PC-9 (cell line): ENCODE measurements around the gene PRKCA. TPM values are rescaled to one million over a fixed set of nuclear protein-coding genes. Genes with fewer than 3 reads are reported as not detected.

Experiments used
- BruUV-seq: library from RNA; stranded (reverse); fragments of 400-500 nt; replicated peaks from 2 replicates; lab custom pipeline; 2021; lab: Mats Ljungman, UMichigan
- CTCF ChIA-PET: fragments of 300-600 bp; sonication (Branson Sonifier 250); formaldehyde crosslinking; loops from one replicate; lab custom pipeline; 2022; ENCODE audit warnings: antibody characterized with exemption; lab: Charles Lee
- POLR2A ChIA-PET: fragments of 300-600 bp; sonication (Branson Sonifier 250); formaldehyde crosslinking; loops from one replicate; lab custom pipeline; 2022; ENCODE audit warnings: antibody characterized with exemption; ENCODE audit not compliant: unreplicated experiment; lab: Charles Lee
- DNase-seq, 2 experiments: peaks; one replicate each; pipeline versions ENCODE4 v3.0.0 to v3.0.0-alpha.2; 2015 to 2022; ENCODE audit warnings: mixed read lengths in 1 of 2
- H2AFZ ChIP-seq: fragments of 200-600 bp; sonication (generic); 2 replicates; pipeline ENCODE4 v1.8.1; 2017; ENCODE audit warnings: antibody characterized with exemption
- H3F3A ChIP-seq: fragments of 200-600 bp; sonication (generic); 2 replicates; pipeline ENCODE4 v1.8.1; 2017; ENCODE audit warnings: antibody characterized with exemption, mild to moderate bottlenecking, low read depth; ENCODE audit not compliant: insufficient read depth
- H3K27ac ChIP-seq: fragments of 200-600 bp; sonication (generic); 2 replicates; pipeline ENCODE4 v1.6.1; 2016; ENCODE audit warnings: mixed run types
- H3K27me3 ChIP-seq: fragments of 200-600 bp; sonication (generic); 2 replicates; pipeline ENCODE4 v1.6.1; 2016; ENCODE audit warnings: low read depth, mixed run types; ENCODE audit not compliant: insufficient read depth
- H3K36me3 ChIP-seq: fragments of 200-600 bp; sonication (generic); 2 replicates; pipeline ENCODE4 v1.6.1; 2016; ENCODE audit warnings: low read depth, mixed run types
- H3K4me1 ChIP-seq: fragments of 200-600 bp; sonication (generic); replicated peaks from 2 replicates; pipeline ENCODE4 v1.6.1; 2016; ENCODE audit warnings: mixed run types; ENCODE audit not compliant: insufficient read depth
- H3K4me2 ChIP-seq: fragments of 200-600 bp; sonication (generic); 2 replicates; pipeline ENCODE4 v1.6.1; 2017; ENCODE audit warnings: mixed run types
- H3K4me3 ChIP-seq: fragments of 200-600 bp; sonication (generic); 2 replicates; pipeline ENCODE4 v1.6.1; 2016; ENCODE audit warnings: mixed run types
- H3K79me2 ChIP-seq: fragments of 200-600 bp; sonication (generic); 2 replicates; pipeline ENCODE4 v1.6.1; 2017; ENCODE audit warnings: low read depth, mixed run types
- H3K9me2 ChIP-seq: fragments of 200-600 bp; sonication (generic); 2 replicates; pipeline ENCODE4 v1.8.1; 2017; ENCODE audit warnings: mild to moderate bottlenecking; ENCODE audit not compliant: insufficient read depth
- H3K9me3 ChIP-seq: fragments of 200-600 bp; sonication (generic); 2 replicates; pipeline ENCODE4 v1.8.1; 2016; ENCODE audit warnings: low read depth; ENCODE audit not compliant: insufficient read depth
- H4K20me1 ChIP-seq: fragments of 200-600 bp; sonication (generic); 2 replicates; pipeline ENCODE4 v1.8.1; 2017; ENCODE audit not compliant: insufficient read depth
- CTCF ChIP-seq: fragments of 200-600 bp; sonication (generic); conservative IDR thresholded peaks from 2 replicates; pipeline ENCODE4 v1.6.1; 2017; ENCODE audit warnings: mixed run types, antibody characterized with exemption, mild to moderate bottlenecking, moderate library complexity
- EZH2 ChIP-seq: fragments of 200-600 bp; sonication (generic); IDR thresholded peaks from 2 replicates; pipeline ENCODE4 v1.8.0; 2017; ENCODE audit warnings: antibody characterized with exemption, low read depth
- intact Hi-C: fragments of 100-400 bp; cut with micrococcal nuclease; formaldehyde crosslinking; loops from one replicate; pipeline ENCODE4 v1.10.0; 2022; ENCODE audit not compliant: unreplicated experiment
- total RNA-seq: library from RNA; stranded (reverse); gene quantifications from 2 replicates; pipeline ENCODE4 v1.2.3, GENCODE V29; 2021

PRKCA gene
- total RNA-seq, 1 experiment from 2014 or later = 23.1 TPM

- H3K4me3 ChIP-seq = no peak overlapping the region
- H3K4me1 ChIP-seq = no peaks in the 10 kb centered on the region
- H3K9me3 ChIP-seq = no peaks in the 10 kb centered on the region
- no peak overlapping the region for H3K4me2 ChIP-seq
- DNase-seq = no peak
- no peaks in the 10 kb centered on the region for H3K9me2 ChIP-seq
- no peaks in the 10 kb centered on the region for H3K36me3 ChIP-seq
- peaks cover 28% of the 10 kb centered on the region for H3K79me2 ChIP-seq
- POLR2A ChIA-PET = no interaction called here
- no peak overlapping the region for H3K27ac ChIP-seq
- no peak overlapping the region for H2AFZ ChIP-seq
- BruUV-seq = no TSS peak
- CTCF ChIA-PET = no interaction called here
- no peaks in the 10 kb centered on the region for H3K27me3 ChIP-seq
- intact Hi-C loops = no loop called here
- TF ChIP-seq EZH2 (no peak), CTCF (no peak)
- H4K20me1 ChIP-seq = no peaks in the 10 kb centered on the region
- 0 out of 2 replicates have a peak, but pooled peaks cover 3% of the 10 kb centered on the region for H3F3A ChIP-seq
Observed at GRCh38 chr17:66416207-66416940, 114.0 kb downstream of the PRKCA start.

- intact Hi-C loops = no loop called here
- no TSS peak for BruUV-seq
Observed at GRCh38 chr17:66417300-66417719, 114.9 kb downstream of the PRKCA start.

GRCh38 chr17:66420961-66421371, 118.6 kb downstream of the PRKCA start:
- H3K9me3 ChIP-seq = no peaks in the 10 kb centered on the region
- H2AFZ ChIP-seq = no peak overlapping the region
- H3K9me2 ChIP-seq = no peaks in the 10 kb centered on the region
- POLR2A ChIA-PET = interaction anchor here (0.7 kb wide), 1 partner anchor 29 kb away, joined by 5 read pairs; no protein-coding TSS in a partner anchor
- H3K4me2 ChIP-seq = no peak overlapping the region
- peaks cover 15% of the 10 kb centered on the region; the same call in 1 of the 2 replicates for H3F3A ChIP-seq
- no peaks in the 10 kb centered on the region for H4K20me1 ChIP-seq
- no peaks in the 10 kb centered on the region for H3K27me3 ChIP-seq
- intact Hi-C loops = no loop called here
- peaks cover 25% of the 10 kb centered on the region for H3K79me2 ChIP-seq
- TF ChIP-seq CTCF (no peak), EZH2 (no peak)
- DNase-seq = no peak
- BruUV-seq = no TSS peak
- no peak overlapping the region for H3K27ac ChIP-seq
- H3K4me3 ChIP-seq = no peak overlapping the region
- no peaks in the 10 kb centered on the region for H3K4me1 ChIP-seq
- no peaks in the 10 kb centered on the region for H3K36me3 ChIP-seq
- CTCF ChIA-PET = interaction anchor here (0.7 kb wide), 1 partner anchor 248 kb away, joined by 3 read pairs; no protein-coding TSS in a partner anchor

More at GRCh38 chr17:66417300-66417719, 114.9 kb downstream of the PRKCA start:
- Histone ChIP-seq H3F3A (0 out of 2 replicates have a peak, but pooled peaks cover 3% of the 10 kb centered on the region), H3K36me3 (no peaks in the 10 kb centered on the region), H3K9me3 (no peaks in the 10 kb centered on the region), H3K4me1 (no peaks in the 10 kb centered on the region), H3K79me2 (peaks cover 30% of the 10 kb centered on the region), H3K4me2 (no peak overlapping the region), H3K4me3 (no peak overlapping the region), H3K27me3 (no peaks in the 10 kb centered on the region), H3K27ac (no peak overlapping the region), H2AFZ (no peak overlapping the region), H4K20me1 (no peaks in the 10 kb centered on the region), H3K9me2 (no peaks in the 10 kb centered on the region)
- POLR2A ChIA-PET = no interaction called here
- CTCF ChIA-PET = no interaction called here
- no peak for DNase-seq
- no peak for TF ChIP-seq EZH2
- no peak for TF ChIP-seq CTCF
